Ovary (tissue), 3 donors: ENCODE data around the gene TFF3.

Source experiments
- POLR2A ChIP-seq: fragments of 450-650 bp; IDR thresholded peaks from one replicate; pipeline ENCODE4 v1.6.1; 2017; ENCODE audit warnings: antibody characterized with exemption, mild to moderate bottlenecking, moderate library complexity
- TF ChIP-seq, protein P1 (sequence below), 3 donors: fragments of 450-650 bp in 2 of 3; fragments of 200-600 bp in 1 of 3; IDR thresholded peaks; one replicate each; pipeline versions ENCODE4 v1.5.1 to v1.8.0; 2016 to 2022; ENCODE audit warnings: antibody characterized with exemption in 3 of 3, mild to moderate bottlenecking in 1 of 3
- donor health status: DM: no; HTN: no; CAD: no.

DNA sequence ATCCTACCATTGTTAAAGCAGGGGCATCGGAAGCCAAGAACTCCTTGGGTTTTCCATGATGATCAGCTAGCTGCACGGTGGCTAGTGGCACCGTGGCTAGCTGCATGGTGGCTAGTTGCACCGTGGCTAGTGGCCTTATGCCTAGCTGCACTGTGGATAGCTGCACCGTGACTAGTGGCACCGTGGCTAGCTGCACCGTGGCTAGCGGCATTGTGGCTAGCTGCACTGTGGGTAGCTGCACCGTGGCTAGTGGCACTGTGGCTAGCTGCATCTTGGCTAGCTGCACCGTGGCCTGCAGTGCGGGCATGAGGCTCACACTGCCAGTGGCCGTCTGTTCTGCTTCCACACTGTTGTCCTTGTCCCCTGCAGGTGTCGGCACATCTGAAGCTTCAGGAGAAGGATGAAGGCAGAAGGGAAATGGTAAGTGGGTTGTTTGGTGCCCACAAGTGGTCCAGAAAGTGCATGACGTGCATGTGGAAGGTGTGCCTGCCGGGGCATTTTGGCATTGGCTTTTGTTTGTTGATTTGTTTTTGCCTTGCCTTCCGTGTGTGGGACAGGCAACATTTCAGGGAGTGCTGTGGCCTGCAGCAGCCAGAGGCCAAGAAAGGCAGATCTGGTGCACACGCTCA, 38.6 kb downstream of the TFF3 start:
- TF ChIP-seq, protein P1, sequence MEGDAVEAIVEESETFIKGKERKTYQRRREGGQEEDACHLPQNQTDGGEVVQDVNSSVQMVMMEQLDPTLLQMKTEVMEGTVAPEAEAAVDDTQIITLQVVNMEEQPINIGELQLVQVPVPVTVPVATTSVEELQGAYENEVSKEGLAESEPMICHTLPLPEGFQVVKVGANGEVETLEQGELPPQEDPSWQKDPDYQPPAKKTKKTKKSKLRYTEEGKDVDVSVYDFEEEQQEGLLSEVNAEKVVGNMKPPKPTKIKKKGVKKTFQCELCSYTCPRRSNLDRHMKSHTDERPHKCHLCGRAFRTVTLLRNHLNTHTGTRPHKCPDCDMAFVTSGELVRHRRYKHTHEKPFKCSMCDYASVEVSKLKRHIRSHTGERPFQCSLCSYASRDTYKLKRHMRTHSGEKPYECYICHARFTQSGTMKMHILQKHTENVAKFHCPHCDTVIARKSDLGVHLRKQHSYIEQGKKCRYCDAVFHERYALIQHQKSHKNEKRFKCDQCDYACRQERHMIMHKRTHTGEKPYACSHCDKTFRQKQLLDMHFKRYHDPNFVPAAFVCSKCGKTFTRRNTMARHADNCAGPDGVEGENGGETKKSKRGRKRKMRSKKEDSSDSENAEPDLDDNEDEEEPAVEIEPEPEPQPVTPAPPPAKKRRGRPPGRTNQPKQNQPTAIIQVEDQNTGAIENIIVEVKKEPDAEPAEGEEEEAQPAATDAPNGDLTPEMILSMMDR (IDR thresholded peaks at IDR 0.05), result no peak
- no peak for TF ChIP-seq POLR2A
